Ecto neural progenitor cell (in vitro differentiated cells): Measurements from ENCODE around the gene MZT2B.
A peak's percentile ranks its signal among the peaks of the same experiment; 100 is the strongest.
"Not testable (repeated sequence)": the region's sequence is repeated elsewhere in the genome, so short reads cannot be mapped to it uniquely, and the experiment has no call there.

Source experiments
- DNase-seq: peaks from one replicate; pipeline ENCODE4 v3.0.0-alpha.2; 2018; ENCODE audit warnings: low spot score

The MZT2B gene

GRCh38 chr2:130180404-130181324 lies 1.4 kb upstream of the MZT2B start:
- not testable (repeated sequence) for DNase-seq

- DNase-seq = peak; percentile 97
Measured at GRCh38 chr2:130181325-130181879, 660 bp upstream of the MZT2B start, which contains the start of gene SMPD4. SMPD4 (minus strand) TSS chr2:130181602; CDS start chr2:130176592, 5,010 bp downstream.

- DNase-seq = not testable (repeated sequence)
Measured at GRCh38 chr2:130182826-130183511, 907 bp downstream of the MZT2B start.

DNA sequence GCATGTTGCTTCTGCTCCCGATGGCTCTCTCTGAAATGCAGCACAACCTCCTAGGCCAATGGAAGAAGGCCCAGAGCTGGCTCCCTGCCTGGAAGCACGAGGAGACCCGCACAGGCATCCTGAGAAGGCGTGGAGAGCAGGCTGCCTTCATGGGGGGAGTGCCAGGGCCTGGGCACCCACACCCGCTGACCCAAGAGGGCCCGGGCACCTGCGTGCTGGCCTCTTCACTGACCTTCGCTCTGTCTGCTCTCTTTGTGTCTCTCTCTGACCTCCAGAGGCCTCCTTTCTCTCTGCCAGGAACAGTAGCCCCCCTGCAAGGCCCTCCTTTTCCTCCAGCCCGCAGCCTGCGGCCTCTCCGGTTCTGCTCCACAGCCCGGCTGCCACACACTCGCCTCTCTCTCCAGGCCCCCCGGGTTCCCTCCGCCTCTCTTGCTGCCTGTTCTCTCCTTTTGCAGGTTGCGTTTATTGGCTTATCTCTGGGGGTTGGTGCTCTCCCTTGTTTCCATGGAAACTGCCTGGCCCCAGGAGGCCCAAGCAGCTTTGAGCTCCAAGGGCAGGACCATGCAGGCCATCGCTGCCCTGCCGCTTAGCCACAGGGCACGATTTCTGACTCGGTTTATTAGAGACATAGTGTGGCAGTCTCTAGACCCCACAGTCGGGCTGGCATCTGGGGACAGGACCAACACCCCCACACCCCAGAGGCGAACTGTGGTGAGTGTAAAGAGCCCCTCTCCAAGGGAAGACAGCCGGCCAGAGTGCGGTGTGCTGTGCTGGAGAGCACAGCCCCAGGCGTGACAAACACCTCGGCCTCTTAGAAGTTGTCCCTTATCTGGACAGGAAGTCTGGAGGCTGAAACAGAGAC lies 1.7 kb downstream of the MZT2B start:
- peak; percentile 63 for DNase-seq

DNA sequence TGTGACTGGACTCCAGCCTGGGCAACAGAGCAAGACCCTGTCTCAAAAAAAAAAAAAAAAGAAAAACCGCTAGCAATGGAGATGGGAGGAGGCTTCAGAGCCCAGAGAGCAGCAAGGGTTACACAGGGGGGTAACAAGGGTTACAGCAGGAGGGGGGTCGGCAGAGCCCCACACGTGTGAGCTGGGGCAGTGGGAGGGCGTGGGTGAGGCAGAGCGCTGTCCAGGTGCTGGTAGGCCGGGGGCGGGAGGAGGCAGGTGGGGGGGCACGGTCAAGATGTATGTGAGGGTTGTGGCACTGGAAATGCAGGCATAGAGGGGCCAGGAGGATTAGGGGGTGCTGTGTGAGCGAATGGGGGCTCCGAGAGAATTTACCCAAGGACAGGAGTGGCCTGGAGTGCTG lies 3.4 kb downstream of the MZT2B start:
- DNase-seq = no peak

DNA sequence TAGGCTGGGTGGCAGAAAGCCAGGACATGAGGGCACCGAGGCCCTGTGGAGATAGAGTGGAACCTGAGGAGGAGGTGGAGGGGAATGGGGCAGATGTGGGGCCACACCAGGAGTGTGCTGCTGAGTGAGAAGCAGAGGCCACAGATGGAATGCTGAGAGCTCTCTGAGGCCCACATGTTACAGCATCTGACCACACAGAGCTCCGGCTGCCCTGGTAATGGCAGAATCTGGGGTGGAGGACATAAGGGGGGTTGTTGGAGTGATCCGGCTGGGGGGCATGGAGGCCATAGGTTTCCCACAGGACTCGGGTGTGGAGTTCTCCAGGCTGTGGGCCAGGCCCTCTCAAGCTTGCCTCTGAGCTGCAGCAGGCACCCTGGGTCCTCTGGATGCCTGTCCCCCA lies 3.8 kb downstream of the MZT2B start:
- no peak for DNase-seq

DNA sequence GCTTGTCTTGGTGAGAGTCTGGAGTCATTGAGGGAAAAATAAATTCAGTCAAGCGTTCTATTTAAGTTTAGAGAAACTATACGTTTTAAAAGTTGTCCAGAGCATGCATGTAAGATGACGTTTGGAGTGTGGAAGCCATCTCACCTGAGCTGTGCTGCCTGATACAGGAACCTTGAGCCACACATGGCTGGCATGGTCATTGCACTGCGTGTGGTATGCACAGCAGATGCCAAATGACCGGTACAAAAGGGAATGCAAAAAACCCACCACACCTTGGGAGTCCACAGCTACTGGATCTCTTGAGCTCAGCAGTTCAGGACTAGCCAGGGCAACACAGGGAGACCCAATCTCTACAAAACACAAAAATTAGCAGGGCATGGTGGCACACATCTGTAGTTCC lies 4.3 kb downstream of the MZT2B start:
- no peak for DNase-seq

- DNase-seq = no peak
Measured at GRCh38 chr2:130187268-130187667, 5.2 kb downstream of the MZT2B start.

DNA sequence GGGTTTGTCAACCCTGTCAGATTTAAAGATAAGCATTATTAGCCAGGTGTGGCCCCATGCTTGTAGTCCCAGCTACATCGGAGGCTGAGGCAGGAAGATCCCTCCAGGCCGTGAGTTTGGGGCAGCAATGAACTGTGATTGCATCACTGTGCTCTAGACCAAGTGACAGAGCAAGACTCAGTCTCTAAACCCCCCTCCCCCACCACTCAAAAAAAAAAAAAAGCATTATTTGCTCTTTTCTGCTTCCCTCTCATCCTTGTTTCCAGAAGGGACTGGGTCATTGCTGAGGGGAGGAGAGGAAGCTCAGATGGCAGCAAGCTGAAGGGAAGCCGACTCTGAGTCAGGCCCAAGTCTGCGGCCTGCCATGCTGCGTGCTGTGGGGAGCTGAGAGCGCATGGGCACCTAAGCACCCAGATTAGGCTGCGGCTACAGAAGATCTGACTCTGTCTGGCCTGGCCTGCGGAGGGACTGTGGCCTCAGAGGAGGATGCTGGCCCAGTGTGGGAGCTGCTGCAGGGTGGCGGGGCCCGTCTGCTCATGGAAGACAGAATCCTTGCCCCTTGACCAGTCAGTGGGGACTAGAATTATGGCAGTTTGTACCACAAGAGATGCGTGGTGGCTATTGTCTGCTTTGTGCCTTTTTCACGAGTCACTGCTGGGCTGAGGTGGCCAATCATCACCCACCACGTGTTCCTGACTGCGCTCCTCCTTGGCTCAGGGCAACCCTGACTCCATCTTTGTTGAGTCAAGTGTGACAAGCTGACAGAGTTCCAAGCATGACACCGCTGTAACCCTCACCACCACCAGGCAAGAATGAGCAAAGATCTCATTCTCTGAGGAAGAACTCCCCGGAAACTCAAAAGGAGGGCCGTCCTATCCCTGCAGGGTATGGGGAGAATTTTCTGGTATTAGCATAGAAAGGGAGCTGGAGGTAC lies 6.1 kb downstream of the MZT2B start:
- not testable (repeated sequence) for DNase-seq

DNA sequence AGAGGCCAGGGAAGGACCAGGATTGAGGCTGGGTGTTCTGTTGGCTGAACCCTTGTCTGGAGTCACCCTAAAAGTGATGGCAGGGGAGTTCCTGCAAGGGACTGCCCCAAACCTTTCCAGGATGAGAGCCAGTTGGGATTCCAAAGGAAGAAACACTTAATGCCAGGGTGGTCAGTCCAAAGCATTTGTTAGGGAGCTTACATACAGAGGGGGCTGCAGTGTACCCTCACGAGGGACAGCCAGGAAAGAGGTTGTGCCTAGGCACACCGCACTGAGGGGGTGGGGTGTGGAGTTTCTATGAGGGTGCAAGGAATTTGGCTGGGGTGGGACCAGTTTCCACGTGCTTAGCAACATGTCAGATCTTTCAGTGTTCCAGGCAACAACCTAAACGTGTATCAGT lies 6.9 kb downstream of the MZT2B start:
- not testable (repeated sequence) for DNase-seq

DNA sequence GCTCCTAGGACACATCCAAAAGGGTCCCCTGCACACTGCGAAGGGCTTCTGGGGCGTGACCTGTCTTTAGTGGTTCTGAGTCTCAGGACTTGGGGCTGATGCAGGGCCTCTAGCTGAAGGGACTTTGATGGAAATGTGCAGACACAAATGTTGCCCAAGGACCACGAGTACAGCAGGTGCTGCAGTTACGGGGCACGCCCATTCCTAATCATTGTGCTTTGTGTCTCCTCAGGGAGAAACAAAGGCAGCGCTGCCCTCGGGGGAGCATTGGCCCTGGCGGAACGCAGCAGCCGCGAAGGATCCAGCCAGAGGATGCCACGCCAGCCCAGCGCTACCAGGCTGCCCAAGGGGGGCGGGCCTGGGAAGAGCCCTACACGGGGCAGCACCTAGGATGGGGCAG lies 8.2 kb downstream of the MZT2B start:
- DNase-seq = no peak

- not testable (repeated sequence) for DNase-seq
Measured at GRCh38 chr2:130191319-130191718, 9.3 kb downstream of the MZT2B start.

DNA sequence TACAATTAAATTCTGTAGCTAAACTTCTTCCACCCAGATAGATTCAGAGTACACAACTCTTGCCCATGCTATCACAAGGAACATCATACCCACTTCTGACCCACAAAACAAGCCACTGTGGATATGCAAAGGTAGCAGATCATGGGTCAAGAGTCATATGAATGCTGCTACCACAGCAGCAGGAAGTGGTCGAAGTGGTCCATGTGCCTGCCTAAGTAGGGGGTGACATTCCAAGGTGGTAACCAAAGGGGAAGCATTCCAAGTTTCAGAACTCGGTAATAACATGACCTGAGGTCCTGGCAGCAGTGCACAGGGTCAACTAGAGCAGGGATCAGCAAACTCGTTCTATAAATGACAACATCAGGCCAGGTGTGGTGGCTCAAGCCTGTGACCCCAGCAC lies 10.4 kb downstream of the MZT2B start:
- DNase-seq = not testable (repeated sequence)

DNA sequence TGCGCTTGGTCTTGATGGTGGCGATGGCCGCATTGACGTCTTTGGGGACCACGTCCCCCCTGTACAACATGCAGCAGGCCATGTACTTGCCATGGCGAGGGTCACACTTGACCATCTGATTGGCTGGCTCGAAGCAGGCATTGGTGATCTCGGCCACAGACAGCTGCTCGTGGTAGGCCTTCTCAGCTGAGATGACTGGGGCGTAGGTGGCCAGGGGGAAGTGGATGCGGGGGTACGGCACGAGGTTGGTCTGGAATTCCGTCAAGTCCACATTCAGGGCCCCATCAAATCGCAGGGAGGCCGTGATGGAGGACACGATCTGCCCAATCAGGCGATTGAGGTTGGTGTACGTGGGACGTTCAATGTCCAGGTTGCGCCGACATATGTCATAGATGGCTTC lies 11.8 kb downstream of the MZT2B start:
- not testable (repeated sequence) for DNase-seq

DNA sequence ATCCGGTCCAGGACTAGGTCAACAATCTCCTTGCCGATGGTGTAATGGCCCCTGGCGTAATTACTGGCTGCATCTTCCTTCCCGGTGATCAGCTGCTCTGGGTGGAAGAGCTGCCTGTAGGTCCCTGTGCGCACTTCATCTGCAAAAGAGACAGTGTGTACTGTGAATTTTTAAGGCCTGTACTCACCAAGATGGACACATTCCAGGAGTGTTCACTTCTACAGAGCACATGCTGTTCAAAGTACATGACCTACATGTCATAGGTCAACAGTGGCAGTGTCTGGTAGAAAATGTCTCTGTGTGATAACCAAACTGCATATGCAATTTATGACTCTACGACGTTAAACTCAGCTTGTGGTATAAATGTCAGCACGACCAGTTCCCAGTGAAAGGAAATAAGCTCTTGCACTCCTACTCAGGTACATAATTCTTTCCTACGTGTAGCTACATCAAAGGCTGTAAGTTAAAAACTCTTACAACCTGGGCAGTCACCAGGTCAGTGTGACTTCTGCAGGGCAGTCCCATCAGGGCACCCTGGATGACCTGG lies 13.1 kb downstream of the MZT2B start:
- DNase-seq = not testable (repeated sequence)

GRCh38 chr2:130196052-130196451 lies 14.0 kb downstream of the MZT2B start:
- not testable (repeated sequence) for DNase-seq

GRCh38 chr2:130198343-130198742 lies 16.3 kb downstream of the MZT2B start, which contains the start of gene TUBA3E:
TUBA3E (minus strand) TSS chr2:130198439; CDS start chr2:130198360, 79 bp downstream.
- no peak for DNase-seq

DNA sequence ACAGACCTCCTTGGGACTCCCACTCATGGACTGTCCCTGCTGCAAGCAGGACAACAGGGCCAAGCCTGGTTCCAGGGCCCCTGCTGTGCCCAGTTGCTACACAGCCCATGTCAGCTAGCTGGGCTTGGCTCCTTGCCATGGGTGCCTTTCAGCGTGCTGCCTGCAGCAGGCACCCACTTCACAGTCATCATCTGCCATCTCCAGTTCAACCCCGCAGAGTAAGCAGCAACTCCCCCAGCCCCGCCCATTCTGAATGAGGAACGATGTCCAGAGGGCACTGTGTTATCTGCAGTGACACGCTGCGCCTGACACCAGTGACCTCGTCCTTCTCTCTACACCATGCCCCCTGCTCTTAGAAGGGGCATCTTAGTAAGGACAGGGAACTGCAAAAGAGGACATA lies 20.5 kb downstream of the MZT2B start:
- not testable (repeated sequence) for DNase-seq

DNA sequence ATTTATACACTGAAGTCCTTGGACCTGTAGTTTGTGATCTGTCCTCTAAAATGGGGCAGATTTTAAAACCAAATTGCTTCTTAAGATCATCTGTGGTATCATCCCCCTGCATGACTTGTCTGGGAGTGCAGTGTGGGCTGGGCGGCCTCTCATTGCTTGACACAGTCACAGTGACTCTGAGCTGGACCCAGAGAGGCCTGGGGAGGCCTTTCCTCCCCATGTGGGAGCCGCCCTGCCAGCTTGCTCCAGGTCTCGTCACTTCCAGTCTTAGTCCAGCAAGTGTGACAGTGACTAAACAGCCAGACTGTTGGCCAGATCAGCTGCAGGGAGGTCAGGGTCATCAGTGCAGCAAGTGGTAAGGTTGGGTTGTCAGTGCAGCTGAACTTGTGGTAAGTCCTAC lies 21.1 kb downstream of the MZT2B start:
- not testable (repeated sequence) for DNase-seq

DNA sequence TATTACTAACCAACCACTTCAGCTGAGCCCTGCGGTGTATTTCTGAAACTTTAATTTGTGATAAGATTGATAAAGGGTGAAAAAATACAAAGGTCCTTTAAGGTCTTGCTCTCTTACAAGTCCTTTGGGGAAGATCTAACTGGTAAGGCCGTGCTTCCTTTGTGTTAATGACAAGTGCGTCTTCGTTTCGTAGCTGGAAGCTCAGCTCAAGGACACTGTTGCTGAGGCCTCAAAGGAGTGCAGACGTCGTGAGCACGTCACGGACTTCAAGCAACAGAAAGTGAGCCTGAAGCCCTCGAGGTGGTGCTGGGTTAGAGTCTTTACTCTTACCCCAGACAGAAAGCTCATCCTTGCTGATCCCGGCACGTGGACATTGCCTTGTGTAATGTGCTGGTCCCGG lies 25.0 kb downstream of the MZT2B start:
- not testable (repeated sequence) for DNase-seq
